Vein endothelial cell (primary cell): ENCODE results near the gene GAL. TPM values are rescaled to one million over a fixed set of nuclear protein-coding genes. Genes with fewer than 3 reads are reported as not detected.

ENCODE experiments used
- total RNA-seq: library from RNA; depleted of rRNA; stranded (reverse); fragments of >200 nt; gene quantifications from 2 replicates; pipeline ENCODE4 v1.2.3, GENCODE V29; 2012

GAL gene, protein sequence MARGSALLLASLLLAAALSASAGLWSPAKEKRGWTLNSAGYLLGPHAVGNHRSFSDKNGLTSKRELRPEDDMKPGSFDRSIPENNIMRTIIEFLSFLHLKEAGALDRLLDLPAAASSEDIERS
- 1.5 and 2.9 TPM in 2 replicates for total RNA-seq

DNA sequence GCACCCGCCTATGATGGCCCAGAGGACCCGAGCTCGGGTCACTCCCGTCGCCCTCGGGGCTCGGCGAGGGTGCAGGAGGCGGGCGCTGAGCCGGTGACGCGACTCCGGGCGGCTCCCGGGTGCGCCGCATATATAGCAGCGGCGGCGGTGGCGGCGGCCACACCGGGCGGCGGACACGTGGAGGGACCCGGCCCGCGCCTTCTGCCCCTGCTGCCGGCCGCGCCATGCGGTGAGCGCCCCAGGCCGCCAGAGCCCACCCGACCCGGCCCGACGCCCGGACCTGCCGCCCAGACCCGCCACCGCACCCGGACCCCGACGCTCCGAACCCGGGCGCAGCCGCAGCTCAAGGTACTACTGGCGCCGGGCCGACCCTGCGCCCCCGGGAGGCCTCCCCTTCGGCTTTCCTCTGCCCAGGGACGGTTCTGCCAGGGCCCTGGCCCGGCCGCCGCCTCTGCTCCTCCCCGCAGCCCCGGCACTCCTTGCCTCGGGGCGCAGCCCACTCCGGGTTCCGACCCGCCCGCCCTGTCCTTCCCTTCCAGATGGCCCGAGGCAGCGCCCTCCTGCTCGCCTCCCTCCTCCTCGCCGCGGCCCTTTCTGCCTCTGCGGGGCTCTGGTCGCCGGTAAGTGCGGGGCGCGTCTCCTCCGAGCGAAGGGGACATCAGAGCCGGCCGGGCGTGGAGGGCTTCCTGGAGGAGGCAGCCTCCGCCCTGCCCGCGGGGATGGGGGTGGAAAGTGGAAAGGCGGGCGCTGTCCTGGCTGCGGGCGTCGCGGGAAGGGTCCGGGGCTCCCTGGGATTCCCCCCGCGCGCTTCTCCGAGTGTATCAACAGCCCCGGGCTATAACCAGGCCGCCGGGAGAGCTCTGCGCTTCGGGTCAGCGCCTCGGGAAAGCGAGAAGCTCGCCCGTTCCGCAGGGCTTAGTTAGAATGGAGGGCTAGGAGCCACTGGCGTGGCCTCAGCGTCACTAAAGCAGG, at the start of gene GAL:
Gene GAL (plus strand): TSS at position 160 of the 972 bp plus-strand sequence. CDS start 380 bp downstream, at position 540.

Other genes starting within 250 kb of the GAL start
- gene PPP6R3, start 223.8 kb upstream of the GAL start, total RNA-seq = 169 and 175 TPM in 2 replicates
- 1.1 and 7.5 TPM in 2 replicates for gene TESMIN, start 67.0 kb downstream of the GAL start, total RNA-seq
- gene CPT1A, start 157.4 kb downstream of the GAL start, total RNA-seq = 76.0 and 84.3 TPM in 2 replicates
- gene MRPL21, start 219.3 kb downstream of the GAL start, total RNA-seq = 62.3 and 82.0 TPM in 2 replicates
- 11.1 and 15.4 TPM in 2 replicates for gene IGHMBP2, start 219.3 kb downstream of the GAL start, total RNA-seq